ENCODE data around the gene FBXO21. TPM values are rescaled to one million over a fixed set of nuclear protein-coding genes. Genes with fewer than 3 reads are reported as not detected.

The FBXO21 gene
- total and polyA plus RNA-seq, 2 experiments from 2014 or later: 46.3 to 84.2 TPM

- no peaks in the 10 kb centered on the region for H3K79me2 ChIP-seq (replicated peaks; ENCODE audit: insufficient read depth)
- peaks cover 32% of the 10 kb centered on the region for H3K36me3 Mint-ChIP-seq (ENCODE audit: low read depth)
- H3K36me3 ChIP-seq (ENCODE audit: insufficient read depth): peaks cover 2% of the 10 kb centered on the region; the same call in 1 of the 2 replicates
- peaks cover 7% of the 10 kb centered on the region; the same call in 2 of the 3 replicates for H3K4me1 Mint-ChIP-seq
- H3K27me3 ChIP-seq (ENCODE audit: insufficient read depth): no peaks in the 10 kb centered on the region
- peaks cover 6% of the 10 kb centered on the region for H3K27me3 Mint-ChIP-seq (ENCODE audit: insufficient read depth, low read depth, poor library complexity)
- no peak overlapping the region for H3K4me2 ChIP-seq
- H3K4me3 Mint-ChIP-seq: no peak overlapping the region
- no peak overlapping the region for H2AFZ ChIP-seq
- H3K27ac ChIP-seq (ENCODE audit: low read depth): no peak overlapping the region
- peak overlapping the region; percentile 57; the same call in 1 of the 2 replicates for H3K27ac Mint-ChIP-seq
- H3K4me3 ChIP-seq: no peak overlapping the region
- TF ChIP-seq CTCF (conservative IDR thresholded peaks at IDR 0.05; ENCODE audit: low read depth in 2 of 2) (no peak), ZNF114 (CRISPR knock-in tag; IDR thresholded peaks at IDR 0.05) (no peak), CREB1 (CRISPR knock-in tag; IDR thresholded peaks at IDR 0.05; ENCODE audit: low read depth) (no peak), NANOG (IDR thresholded peaks at IDR 0.05; ENCODE audit: borderline replicate concordance) (no peak), EZH2 (IDR thresholded peaks at IDR 0.05; ENCODE audit: low read depth, unreplicated experiment) (no peak), ZNF331 (CRISPR knock-in tag; IDR thresholded peaks at IDR 0.05; ENCODE audit: low read depth) (no peak), STAT1 (IDR thresholded peaks at IDR 0.05; ENCODE audit: unreplicated experiment) (no peak), ETS1 (IDR thresholded peaks at IDR 0.05) (no peak), EZH2phosphoT487 (IDR thresholded peaks at IDR 0.05; ENCODE audit: unreplicated experiment) (no peak), REST (IDR thresholded peaks at IDR 0.05; ENCODE audit: unreplicated experiment) (no peak), JUNB (IDR thresholded peaks at IDR 0.05; ENCODE audit: unreplicated experiment) (no peak), POLR2AphosphoS5 (IDR thresholded peaks at IDR 0.05; ENCODE audit: low read depth) (no peak)
- TF ChIP-seq, protein P1, sequence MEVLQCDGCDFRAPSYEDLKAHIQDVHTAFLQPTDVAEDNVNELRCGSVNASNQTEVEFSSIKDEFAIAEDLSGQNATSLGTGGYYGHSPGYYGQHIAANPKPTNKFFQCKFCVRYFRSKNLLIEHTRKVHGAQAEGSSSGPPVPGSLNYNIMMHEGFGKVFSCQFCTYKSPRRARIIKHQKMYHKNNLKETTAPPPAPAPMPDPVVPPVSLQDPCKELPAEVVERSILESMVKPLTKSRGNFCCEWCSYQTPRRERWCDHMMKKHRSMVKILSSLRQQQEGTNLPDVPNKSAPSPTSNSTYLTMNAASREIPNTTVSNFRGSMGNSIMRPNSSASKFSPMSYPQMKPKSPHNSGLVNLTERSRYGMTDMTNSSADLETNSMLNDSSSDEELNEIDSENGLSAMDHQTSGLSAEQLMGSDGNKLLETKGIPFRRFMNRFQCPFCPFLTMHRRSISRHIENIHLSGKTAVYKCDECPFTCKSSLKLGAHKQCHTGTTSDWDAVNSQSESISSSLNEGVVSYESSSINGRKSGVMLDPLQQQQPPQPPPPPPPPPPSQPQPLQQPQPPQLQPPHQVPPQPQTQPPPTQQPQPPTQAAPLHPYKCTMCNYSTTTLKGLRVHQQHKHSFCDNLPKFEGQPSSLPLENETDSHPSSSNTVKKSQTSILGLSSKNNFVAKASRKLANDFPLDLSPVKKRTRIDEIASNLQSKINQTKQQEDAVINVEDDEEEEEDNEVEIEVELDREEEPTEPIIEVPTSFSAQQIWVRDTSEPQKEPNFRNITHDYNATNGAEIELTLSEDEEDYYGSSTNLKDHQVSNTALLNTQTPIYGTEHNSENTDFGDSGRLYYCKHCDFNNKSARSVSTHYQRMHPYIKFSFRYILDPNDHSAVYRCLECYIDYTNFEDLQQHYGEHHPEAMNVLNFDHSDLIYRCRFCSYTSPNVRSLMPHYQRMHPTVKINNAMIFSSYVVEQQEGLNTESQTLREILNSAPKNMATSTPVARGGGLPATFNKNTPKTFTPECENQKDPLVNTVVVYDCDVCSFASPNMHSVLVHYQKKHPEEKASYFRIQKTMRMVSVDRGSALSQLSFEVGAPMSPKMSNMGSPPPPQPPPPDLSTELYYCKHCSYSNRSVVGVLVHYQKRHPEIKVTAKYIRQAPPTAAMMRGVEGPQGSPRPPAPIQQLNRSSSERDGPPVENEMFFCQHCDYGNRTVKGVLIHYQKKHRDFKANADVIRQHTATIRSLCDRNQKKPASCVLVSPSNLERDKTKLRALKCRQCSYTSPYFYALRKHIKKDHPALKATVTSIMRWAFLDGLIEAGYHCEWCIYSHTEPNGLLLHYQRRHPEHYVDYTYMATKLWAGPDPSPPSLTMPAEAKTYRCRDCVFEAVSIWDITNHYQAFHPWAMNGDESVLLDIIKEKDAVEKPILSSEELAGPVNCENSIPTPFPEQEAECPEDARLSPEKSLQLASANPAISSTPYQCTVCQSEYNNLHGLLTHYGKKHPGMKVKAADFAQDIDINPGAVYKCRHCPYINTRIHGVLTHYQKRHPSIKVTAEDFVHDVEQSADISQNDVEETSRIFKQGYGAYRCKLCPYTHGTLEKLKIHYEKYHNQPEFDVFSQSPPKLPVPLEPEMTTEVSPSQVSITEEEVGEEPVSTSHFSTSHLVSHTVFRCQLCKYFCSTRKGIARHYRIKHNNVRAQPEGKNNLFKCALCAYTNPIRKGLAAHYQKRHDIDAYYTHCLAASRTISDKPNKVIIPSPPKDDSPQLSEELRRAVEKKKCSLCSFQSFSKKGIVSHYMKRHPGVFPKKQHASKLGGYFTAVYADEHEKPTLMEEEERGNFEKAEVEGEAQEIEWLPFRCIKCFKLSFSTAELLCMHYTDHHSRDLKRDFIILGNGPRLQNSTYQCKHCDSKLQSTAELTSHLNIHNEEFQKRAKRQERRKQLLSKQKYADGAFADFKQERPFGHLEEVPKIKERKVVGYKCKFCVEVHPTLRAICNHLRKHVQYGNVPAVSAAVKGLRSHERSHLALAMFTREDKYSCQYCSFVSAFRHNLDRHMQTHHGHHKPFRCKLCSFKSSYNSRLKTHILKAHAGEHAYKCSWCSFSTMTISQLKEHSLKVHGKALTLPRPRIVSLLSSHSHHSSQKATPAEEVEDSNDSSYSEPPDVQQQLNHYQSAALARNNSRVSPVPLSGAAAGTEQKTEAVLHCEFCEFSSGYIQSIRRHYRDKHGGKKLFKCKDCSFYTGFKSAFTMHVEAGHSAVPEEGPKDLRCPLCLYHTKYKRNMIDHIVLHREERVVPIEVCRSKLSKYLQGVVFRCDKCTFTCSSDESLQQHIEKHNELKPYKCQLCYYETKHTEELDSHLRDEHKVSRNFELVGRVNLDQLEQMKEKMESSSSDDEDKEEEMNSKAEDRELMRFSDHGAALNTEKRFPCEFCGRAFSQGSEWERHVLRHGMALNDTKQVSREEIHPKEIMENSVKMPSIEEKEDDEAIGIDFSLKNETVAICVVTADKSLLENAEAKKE (CRISPR knock-in tag; IDR thresholded peaks at IDR 0.05): no peak
- no peaks in the 10 kb centered on the region for H3K9me2 ChIP-seq (ENCODE audit: insufficient read depth)
- H4K20me1 ChIP-seq (replicated peaks; ENCODE audit: insufficient read depth): no peaks in the 10 kb centered on the region; the same call in 1 of the 2 replicates
- H3K4me1 ChIP-seq (ENCODE audit: insufficient read depth): no peaks in the 10 kb centered on the region
- no peak for DNase-seq (ENCODE audit: low spot score)
- no peaks in the 10 kb centered on the region for H3K9me3 Mint-ChIP-seq
- no peak for ATAC-seq
- no peaks in the 10 kb centered on the region; the same call in 1 of the 2 replicates for H3F3A ChIP-seq (replicated peaks; ENCODE audit: low read depth)
These were observed 45.7 kb downstream of the FBXO21 start for GRCh38 chr12:117144599-117144998.
